Measurements from ENCODE around the gene RECK. TPM values are rescaled to one million over a fixed set of nuclear protein-coding genes. Genes with fewer than 3 reads are reported as not detected.
A peak's percentile ranks its signal among the peaks of the same experiment; 100 is the strongest.

Gene RECK
- total RNA-seq, 3 donors from 2014 or later, result 2.1 to 13.0 (median 3.7) TPM

GRCh38 chr9:36088020-36088419, 51.3 kb downstream of the RECK start:
- Histone ChIP-seq H3K9me3 (no peaks in the 10 kb centered on the region), H3K4me3 (no peak overlapping the region), H3K4me1 (ENCODE audit: low read depth) (peaks cover 5% of the 10 kb centered on the region), H3K36me3 (ENCODE audit: low read depth) (no peaks in the 10 kb centered on the region)
- intact Hi-C loops (cut with DNase I, micrococcal nuclease), result no loop called here
- DNase-seq (no peak), ATAC-seq (no peak)
- TF ChIP-seq, protein P1, sequence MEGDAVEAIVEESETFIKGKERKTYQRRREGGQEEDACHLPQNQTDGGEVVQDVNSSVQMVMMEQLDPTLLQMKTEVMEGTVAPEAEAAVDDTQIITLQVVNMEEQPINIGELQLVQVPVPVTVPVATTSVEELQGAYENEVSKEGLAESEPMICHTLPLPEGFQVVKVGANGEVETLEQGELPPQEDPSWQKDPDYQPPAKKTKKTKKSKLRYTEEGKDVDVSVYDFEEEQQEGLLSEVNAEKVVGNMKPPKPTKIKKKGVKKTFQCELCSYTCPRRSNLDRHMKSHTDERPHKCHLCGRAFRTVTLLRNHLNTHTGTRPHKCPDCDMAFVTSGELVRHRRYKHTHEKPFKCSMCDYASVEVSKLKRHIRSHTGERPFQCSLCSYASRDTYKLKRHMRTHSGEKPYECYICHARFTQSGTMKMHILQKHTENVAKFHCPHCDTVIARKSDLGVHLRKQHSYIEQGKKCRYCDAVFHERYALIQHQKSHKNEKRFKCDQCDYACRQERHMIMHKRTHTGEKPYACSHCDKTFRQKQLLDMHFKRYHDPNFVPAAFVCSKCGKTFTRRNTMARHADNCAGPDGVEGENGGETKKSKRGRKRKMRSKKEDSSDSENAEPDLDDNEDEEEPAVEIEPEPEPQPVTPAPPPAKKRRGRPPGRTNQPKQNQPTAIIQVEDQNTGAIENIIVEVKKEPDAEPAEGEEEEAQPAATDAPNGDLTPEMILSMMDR (IDR thresholded peaks at IDR 0.05), result no peak

GRCh38 chr9:36091026-36091953, 54.6 kb downstream of the RECK start:
- Histone ChIP-seq H3K4me3 (no peak overlapping the region), H3K36me3 (ENCODE audit: low read depth) (no peaks in the 10 kb centered on the region), H3K9me3 (no peaks in the 10 kb centered on the region), H3K4me1 (ENCODE audit: low read depth) (peaks cover 5% of the 10 kb centered on the region)
- ATAC-seq (peak; percentile 88), DNase-seq (peak in 2 of 3 donors; percentile 55 to 87)
- intact Hi-C loops (cut with DNase I, micrococcal nuclease), result no loop called here
- TF ChIP-seq, protein P1 (IDR thresholded peaks at IDR 0.05), result no peak

GRCh38 chr9:36092014-36092413, 55.3 kb downstream of the RECK start:
- ATAC-seq (no peak), DNase-seq (no peak)
- Histone ChIP-seq H3K4me3 (no peak overlapping the region), H3K4me1 (ENCODE audit: low read depth) (peaks cover 5% of the 10 kb centered on the region), H3K36me3 (ENCODE audit: low read depth) (no peaks in the 10 kb centered on the region), H3K9me3 (no peaks in the 10 kb centered on the region)
- TF ChIP-seq, protein P1 (IDR thresholded peaks at IDR 0.05), result no peak
- intact Hi-C loops (cut with DNase I, micrococcal nuclease), result no loop called here

- no peaks in the 10 kb centered on the region for H3K9me3 ChIP-seq
- ATAC-seq (peak; percentile 91), DNase-seq (peak in 2 of 3 donors; percentile 43 to 48)
- H3K36me3 ChIP-seq (ENCODE audit: low read depth), result no peaks in the 10 kb centered on the region
- H3K4me3 ChIP-seq, result no peak overlapping the region
- TF ChIP-seq, protein P1 (IDR thresholded peaks at IDR 0.05), result no peak
- intact Hi-C loops (cut with DNase I, micrococcal nuclease), result no loop called here
- peaks cover 5% of the 10 kb centered on the region for H3K4me1 ChIP-seq (ENCODE audit: low read depth)
These were observed 55.9 kb downstream of the RECK start for GRCh38 chr9:36092509-36093215.

GRCh38 chr9:36093384-36093783, 56.7 kb downstream of the RECK start:
- DNase-seq, result no peak
- no peaks in the 10 kb centered on the region for H3K36me3 ChIP-seq (ENCODE audit: low read depth)
- TF ChIP-seq, protein P1 (IDR thresholded peaks at IDR 0.05), result no peak
- H3K4me1 ChIP-seq (ENCODE audit: low read depth), result peaks cover 5% of the 10 kb centered on the region
- ATAC-seq, result no peak
- no peak overlapping the region for H3K4me3 ChIP-seq
- no peaks in the 10 kb centered on the region for H3K9me3 ChIP-seq
- intact Hi-C loops (cut with DNase I, micrococcal nuclease), result no loop called here
